ENCODE measurements around the gene EPB41L4B.
"Not testable (repeated sequence)": the region's sequence is repeated elsewhere in the genome, so short reads cannot be mapped to it uniquely, and the experiment has no call there.

The EPB41L4B gene

DNA sequence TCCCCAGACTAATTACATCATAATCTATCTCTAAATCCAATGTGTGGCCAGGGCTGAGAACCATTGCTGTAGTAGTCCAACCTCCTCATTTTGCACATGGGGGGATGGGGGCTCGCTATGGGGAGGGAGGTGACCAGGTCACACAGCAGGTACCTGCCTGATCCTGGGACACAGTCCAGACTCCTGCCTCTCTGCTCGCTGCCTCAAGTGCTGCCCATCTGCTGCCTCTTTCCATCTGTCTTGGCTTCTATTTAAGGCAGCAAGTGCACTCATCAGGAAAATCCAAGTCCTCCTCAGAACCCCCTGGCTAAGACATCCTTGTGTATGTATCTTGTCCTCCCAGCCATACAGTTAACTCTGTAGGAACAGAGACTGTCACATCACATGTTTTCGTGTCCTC lies 96.1 kb downstream of the EPB41L4B start:
- H3K4me3 Mint-ChIP-seq: no peak overlapping the region
- no peak overlapping the region for H3K27ac Mint-ChIP-seq
- DNase-seq: no peak
- no peaks in the 10 kb centered on the region for H3K36me3 Mint-ChIP-seq (ENCODE audit: low read depth)
- TF ChIP-seq, protein P1, sequence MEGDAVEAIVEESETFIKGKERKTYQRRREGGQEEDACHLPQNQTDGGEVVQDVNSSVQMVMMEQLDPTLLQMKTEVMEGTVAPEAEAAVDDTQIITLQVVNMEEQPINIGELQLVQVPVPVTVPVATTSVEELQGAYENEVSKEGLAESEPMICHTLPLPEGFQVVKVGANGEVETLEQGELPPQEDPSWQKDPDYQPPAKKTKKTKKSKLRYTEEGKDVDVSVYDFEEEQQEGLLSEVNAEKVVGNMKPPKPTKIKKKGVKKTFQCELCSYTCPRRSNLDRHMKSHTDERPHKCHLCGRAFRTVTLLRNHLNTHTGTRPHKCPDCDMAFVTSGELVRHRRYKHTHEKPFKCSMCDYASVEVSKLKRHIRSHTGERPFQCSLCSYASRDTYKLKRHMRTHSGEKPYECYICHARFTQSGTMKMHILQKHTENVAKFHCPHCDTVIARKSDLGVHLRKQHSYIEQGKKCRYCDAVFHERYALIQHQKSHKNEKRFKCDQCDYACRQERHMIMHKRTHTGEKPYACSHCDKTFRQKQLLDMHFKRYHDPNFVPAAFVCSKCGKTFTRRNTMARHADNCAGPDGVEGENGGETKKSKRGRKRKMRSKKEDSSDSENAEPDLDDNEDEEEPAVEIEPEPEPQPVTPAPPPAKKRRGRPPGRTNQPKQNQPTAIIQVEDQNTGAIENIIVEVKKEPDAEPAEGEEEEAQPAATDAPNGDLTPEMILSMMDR (IDR thresholded peaks at IDR 0.05): no peak
- no peaks in the 10 kb centered on the region for H3K4me1 Mint-ChIP-seq
- no peaks in the 10 kb centered on the region for H3K9me3 Mint-ChIP-seq
- H3K27me3 Mint-ChIP-seq (ENCODE audit: low read depth, poor library complexity): peaks cover 40% of the 10 kb centered on the region

DNA sequence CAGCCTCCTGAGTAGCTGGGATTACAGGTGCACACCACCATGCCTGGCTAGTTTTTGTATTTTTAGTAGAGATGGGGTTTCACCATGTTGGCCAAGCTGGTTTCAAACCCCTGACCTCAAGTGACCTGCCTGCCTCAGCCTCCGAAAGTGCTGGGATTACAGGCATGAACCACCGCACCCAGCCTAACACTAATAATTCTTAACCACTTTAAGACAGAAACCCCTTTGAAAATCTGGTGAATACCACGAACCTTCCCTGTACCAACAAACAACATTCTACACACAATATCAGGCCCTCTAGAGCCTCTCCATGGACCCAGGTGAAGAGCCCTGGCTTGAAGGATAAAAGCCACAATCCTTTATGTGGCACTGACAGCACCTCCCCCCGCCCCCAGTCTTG lies 102.6 kb downstream of the EPB41L4B start:
- H3K4me1 Mint-ChIP-seq; H3K9me3 Mint-ChIP-seq; DNase-seq; H3K36me3 Mint-ChIP-seq (ENCODE audit: low read depth); H3K4me3 Mint-ChIP-seq; H3K27ac Mint-ChIP-seq: not testable (repeated sequence)
- peaks cover 29% of the 10 kb centered on the region for H3K27me3 Mint-ChIP-seq (ENCODE audit: low read depth, poor library complexity)

DNA sequence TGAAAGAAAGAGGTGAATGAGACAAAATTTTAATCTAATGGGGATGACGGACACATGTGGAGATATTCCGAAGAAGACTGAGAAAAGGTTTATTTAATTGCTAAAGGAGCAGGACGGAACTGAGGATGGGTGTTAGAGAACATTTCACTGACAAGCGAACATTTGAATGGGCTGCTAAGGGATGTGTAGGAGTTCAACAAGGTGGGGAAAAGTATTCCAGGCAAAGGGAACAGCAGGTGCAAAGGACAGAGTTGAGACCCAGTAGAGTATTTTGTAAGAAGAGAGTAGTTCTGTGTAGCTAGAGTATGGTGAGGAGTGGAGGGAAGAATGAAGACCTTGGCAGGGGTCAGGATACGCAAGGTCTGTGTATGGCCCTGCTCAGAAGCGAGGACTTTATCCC lies 106.4 kb downstream of the EPB41L4B start:
- Mint-ChIP-seq H3K27me3 (ENCODE audit: low read depth, poor library complexity) (peaks cover 38% of the 10 kb centered on the region), H3K4me1 (no peaks in the 10 kb centered on the region), H3K27ac (no peak overlapping the region), H3K4me3 (no peak overlapping the region), H3K9me3 (no peaks in the 10 kb centered on the region), H3K36me3 (ENCODE audit: low read depth) (no peaks in the 10 kb centered on the region)
- TF ChIP-seq, protein P1 (IDR thresholded peaks at IDR 0.05): no peak
- no peak for DNase-seq

DNA sequence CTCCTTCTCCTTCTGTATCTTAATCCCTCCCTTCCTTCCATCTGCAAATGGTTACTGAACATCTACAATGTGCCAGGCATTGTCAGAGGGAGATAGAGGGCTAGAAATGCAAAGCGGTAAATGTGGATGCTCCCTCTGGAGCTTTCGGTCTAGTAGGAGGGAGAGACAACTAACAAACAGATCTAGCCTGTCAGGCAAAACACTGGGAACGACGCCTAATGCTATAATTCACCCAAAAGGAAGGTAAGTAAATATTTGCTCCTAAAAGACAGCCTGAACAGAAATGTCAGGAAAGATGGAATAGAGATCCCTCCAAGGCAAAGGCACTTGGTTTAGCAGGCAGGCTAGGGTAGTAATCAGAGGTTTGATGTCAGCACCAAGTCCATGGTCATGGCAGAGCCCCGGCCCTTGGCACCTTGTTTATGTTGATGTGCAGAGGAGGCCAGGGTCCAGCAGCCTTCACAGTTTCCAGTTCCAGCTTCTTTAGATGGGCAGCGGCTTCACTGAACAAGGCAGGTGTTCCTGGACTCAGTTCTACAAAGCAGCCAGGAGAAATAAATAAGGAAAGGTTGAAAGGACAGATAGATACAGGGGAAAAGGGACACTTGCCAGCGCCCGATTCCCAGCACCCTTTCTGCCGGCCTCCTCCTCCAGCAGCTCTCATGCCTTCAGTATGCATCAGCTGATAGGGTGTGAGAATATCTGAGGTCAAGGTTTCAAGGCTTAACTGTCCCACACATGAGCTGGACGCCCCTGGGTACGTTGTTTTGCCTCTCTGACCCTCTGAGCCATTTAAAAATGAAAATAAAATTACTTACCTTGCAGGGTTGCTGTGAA lies 107.4 kb downstream of the EPB41L4B start:
- Mint-ChIP-seq H3K36me3 (ENCODE audit: low read depth) (no peaks in the 10 kb centered on the region), H3K4me1 (no peaks in the 10 kb centered on the region), H3K27me3 (ENCODE audit: low read depth, poor library complexity) (peaks cover 39% of the 10 kb centered on the region), H3K27ac (no peak overlapping the region), H3K9me3 (no peaks in the 10 kb centered on the region), H3K4me3 (no peak overlapping the region)
- TF ChIP-seq, protein P1 (IDR thresholded peaks at IDR 0.05): no peak
- DNase-seq: no peak

DNA sequence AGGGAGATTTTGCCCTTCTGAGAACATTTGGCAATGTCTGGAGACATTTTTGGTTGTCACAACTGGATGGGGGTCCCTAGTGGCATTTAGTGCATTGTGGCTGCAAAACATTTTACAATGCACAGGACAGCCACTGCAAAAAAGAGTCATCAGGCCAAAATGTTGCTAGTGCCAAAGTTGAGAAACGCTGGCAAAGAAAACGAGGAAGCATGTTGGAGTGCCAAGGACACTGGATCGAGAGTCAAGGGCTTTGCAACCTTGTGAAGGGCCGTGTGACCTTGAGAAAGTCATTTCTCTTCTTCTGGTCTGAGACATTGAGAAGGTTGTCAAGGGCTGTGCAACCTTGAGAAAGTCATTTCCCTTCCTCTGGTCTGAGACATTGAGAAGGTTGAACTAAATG lies 108.1 kb downstream of the EPB41L4B start:
- no peaks in the 10 kb centered on the region for H3K9me3 Mint-ChIP-seq
- DNase-seq: no peak
- no peak overlapping the region for H3K4me3 Mint-ChIP-seq
- H3K27me3 Mint-ChIP-seq (ENCODE audit: low read depth, poor library complexity): peaks cover 33% of the 10 kb centered on the region
- TF ChIP-seq, protein P1 (IDR thresholded peaks at IDR 0.05): no peak
- H3K27ac Mint-ChIP-seq: no peak overlapping the region
- H3K4me1 Mint-ChIP-seq: no peaks in the 10 kb centered on the region
- H3K36me3 Mint-ChIP-seq (ENCODE audit: low read depth): no peaks in the 10 kb centered on the region

DNA sequence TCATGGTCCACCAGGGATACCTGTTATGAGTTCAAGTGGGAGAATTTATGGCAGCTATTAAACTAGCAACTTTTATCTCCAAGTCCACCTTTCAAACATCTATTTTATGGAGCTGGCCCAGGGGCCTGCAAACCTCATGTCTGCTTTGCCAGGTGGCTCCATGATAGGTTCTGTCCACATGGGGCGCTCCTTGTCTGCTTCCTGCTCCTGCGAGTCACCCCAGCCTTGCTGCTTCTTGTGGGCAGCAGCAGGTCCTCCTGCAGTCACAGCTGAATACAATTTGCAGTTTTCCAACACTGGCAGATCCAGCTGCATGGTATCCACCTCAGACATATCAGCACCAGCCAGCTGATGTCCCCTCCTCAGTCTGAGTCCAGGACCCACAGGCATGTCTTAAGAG lies 114.2 kb downstream of the EPB41L4B start:
- no peak for DNase-seq
- H3K4me1 Mint-ChIP-seq: no peaks in the 10 kb centered on the region
- H3K9me3 Mint-ChIP-seq: no peaks in the 10 kb centered on the region
- no peak overlapping the region for H3K27ac Mint-ChIP-seq
- no peaks in the 10 kb centered on the region for H3K36me3 Mint-ChIP-seq (ENCODE audit: low read depth)
- TF ChIP-seq, protein P1 (IDR thresholded peaks at IDR 0.05): no peak
- no peak overlapping the region for H3K4me3 Mint-ChIP-seq
- peaks cover 46% of the 10 kb centered on the region for H3K27me3 Mint-ChIP-seq (ENCODE audit: low read depth, poor library complexity)
